ENCODE measurements around the gene RAPGEF6.

GRCh38 chr5:131613423-131613822 is 21.6 kb downstream of the RAPGEF6 start:
- TF ChIP-seq POLR2A (IDR thresholded peaks at IDR 0.05) = no peak
- TF ChIP-seq, protein P1, sequence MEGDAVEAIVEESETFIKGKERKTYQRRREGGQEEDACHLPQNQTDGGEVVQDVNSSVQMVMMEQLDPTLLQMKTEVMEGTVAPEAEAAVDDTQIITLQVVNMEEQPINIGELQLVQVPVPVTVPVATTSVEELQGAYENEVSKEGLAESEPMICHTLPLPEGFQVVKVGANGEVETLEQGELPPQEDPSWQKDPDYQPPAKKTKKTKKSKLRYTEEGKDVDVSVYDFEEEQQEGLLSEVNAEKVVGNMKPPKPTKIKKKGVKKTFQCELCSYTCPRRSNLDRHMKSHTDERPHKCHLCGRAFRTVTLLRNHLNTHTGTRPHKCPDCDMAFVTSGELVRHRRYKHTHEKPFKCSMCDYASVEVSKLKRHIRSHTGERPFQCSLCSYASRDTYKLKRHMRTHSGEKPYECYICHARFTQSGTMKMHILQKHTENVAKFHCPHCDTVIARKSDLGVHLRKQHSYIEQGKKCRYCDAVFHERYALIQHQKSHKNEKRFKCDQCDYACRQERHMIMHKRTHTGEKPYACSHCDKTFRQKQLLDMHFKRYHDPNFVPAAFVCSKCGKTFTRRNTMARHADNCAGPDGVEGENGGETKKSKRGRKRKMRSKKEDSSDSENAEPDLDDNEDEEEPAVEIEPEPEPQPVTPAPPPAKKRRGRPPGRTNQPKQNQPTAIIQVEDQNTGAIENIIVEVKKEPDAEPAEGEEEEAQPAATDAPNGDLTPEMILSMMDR (IDR thresholded peaks at IDR 0.05) = no peak
